ENCODE measurements around the gene DNPH1.
A peak's percentile ranks its signal among the peaks of the same experiment; 100 is the strongest.

DNA sequence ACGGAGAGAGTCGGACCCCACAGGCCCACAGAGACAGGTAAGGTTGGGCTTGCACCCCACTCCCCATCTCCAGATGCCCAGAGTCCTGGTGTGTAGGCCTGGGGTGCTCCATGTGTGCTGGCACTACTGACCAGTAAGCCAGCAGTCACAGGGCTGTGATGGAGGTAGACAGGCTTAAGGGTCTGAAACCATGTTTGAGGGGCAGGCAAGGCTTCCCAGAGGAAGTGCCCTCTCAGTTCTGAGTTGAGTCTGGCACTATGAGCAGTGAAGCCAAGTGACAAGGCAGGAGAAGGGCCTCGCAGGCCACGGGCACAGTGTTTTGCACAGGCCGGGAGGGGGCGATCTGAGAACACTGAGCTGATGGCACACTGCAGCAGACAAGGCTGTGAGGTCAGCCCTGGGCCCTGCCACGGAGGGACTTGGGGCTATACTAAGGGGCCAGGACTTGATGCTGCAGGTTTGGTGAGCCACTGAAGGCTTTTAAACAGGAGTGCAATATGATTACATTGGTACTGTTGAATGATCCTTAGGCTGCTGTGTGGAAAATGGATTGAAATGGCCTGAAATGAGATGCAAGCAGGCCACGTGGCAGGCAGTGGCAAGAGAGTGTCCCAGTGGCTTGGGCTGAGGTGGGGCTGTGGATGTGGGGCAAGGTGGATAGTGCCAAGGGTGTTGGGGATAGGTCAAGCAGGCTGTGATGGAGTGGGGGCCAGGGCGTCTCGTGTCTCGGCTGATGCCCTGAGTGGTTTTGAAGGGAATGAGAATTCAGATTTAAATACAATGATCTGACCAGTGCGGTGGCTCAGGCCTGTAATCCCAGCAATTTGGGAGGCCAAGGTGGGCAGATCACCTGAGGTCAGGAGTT lies 34.3 kb upstream of the DNPH1 start:
- TF ChIP-seq, protein P1, sequence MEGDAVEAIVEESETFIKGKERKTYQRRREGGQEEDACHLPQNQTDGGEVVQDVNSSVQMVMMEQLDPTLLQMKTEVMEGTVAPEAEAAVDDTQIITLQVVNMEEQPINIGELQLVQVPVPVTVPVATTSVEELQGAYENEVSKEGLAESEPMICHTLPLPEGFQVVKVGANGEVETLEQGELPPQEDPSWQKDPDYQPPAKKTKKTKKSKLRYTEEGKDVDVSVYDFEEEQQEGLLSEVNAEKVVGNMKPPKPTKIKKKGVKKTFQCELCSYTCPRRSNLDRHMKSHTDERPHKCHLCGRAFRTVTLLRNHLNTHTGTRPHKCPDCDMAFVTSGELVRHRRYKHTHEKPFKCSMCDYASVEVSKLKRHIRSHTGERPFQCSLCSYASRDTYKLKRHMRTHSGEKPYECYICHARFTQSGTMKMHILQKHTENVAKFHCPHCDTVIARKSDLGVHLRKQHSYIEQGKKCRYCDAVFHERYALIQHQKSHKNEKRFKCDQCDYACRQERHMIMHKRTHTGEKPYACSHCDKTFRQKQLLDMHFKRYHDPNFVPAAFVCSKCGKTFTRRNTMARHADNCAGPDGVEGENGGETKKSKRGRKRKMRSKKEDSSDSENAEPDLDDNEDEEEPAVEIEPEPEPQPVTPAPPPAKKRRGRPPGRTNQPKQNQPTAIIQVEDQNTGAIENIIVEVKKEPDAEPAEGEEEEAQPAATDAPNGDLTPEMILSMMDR (IDR thresholded peaks at IDR 0.05): peak; percentile 61 to 90 (median 77)
- no peak for TF ChIP-seq POLR2A (IDR thresholded peaks at IDR 0.05)

Measured in body of pancreas (tissue), 4 donors.